HCT116 (cell line): ENCODE measurements around the gene ARHGEF10L. TPM values are rescaled to one million over a fixed set of nuclear protein-coding genes. Genes with fewer than 3 reads are reported as not detected.

Experiments used
- ATAC-seq: fragments of 200-7000 bp; cut with Tn5 transposase; 2 replicates; pipeline ENCODE4 v1.9.1; 2020; ENCODE audit warnings: mild to moderate bottlenecking, moderate library complexity
- BruUV-seq: library from RNA; stranded (reverse); fragments of 400-500 nt; replicated peaks from 2 replicates; lab custom pipeline; 2021; lab: Mats Ljungman, UMichigan
- CTCF ChIA-PET: fragments of 300-600 bp; sonication (Branson Sonifier 250); formaldehyde crosslinking; loops from one replicate; lab custom pipeline; 2021; ENCODE audit warnings: antibody characterized with exemption; lab: Charles Lee
- POLR2A ChIA-PET: fragments of 300-600, 350-600 bp; sonication (Branson Sonifier 250); formaldehyde crosslinking; loops from one replicate; lab custom pipeline; 2021; ENCODE audit warnings: antibody characterized with exemption; lab: Charles Lee
- RAD21 ChIA-PET, 2 experiments: fragments of 300-600 bp; sonication (Branson Sonifier 250); formaldehyde crosslinking; loops; one replicate each; lab custom pipeline; 2023; ENCODE audit warnings: low total read pairs in 2 of 2; ENCODE audit not compliant: uncharacterized antibody in 2 of 2, unreplicated experiment in 2 of 2, low non-redundant PET in 1 of 2; lab: Charles Lee
- DNase-seq: peaks from one replicate; pipeline ENCODE4 v3.0.0-alpha.2; 2010; ENCODE audit warnings: low read depth, low spot score
- H2AFZ ChIP-seq: fragments of 200-600 bp; shearing (Covaris generic), sonication (generic); 2 replicates; pipeline ENCODE4 v1.6.1; 2017; ENCODE audit warnings: low read depth, mixed run types, mixed read lengths, antibody characterized with exemption, low read length; ENCODE audit not compliant: poor library complexity, severe bottlenecking
- H3K27ac ChIP-seq: 2 replicates; pipeline ENCODE4 v1.5.1; 2012; ENCODE audit warnings: low read depth, low read length
- H3K27me3 ChIP-seq: fragments of 200-600 bp; sonication (generic); 2 replicates; pipeline ENCODE4 v1.6.1; 2016; ENCODE audit warnings: mixed run types, low read length, mixed read lengths; ENCODE audit not compliant: insufficient read depth
- H3K36me3 ChIP-seq, 2 experiments: fragments of 200-500 bp in 1 of 2; fragments of 200-600 bp in 1 of 2; sonication (Bioruptor generic) in 1 of 2; sonication (generic) in 1 of 2; 2 replicates each; pipeline versions ENCODE4 v1.5.1 to v1.6.1; 2014 to 2016; ENCODE audit warnings: low read length in 2 of 2, inconsistent platforms in 1 of 2, mixed read lengths in 1 of 2, mixed run types in 1 of 2; ENCODE audit not compliant: insufficient read depth in 2 of 2, control insufficient read depth in 1 of 2
- H3K4me1 ChIP-seq, 2 experiments: fragments of 200-600 bp in 1 of 2; sonication (generic) in 1 of 2; 2 replicates each; pipeline versions ENCODE4 v1.5.1 to v1.6.1; 2012 to 2017; ENCODE audit warnings: low read length in 2 of 2, inconsistent platforms in 1 of 2, mild to moderate bottlenecking in 1 of 2, mixed read lengths in 1 of 2, mixed run types in 1 of 2, moderate library complexity in 1 of 2; ENCODE audit not compliant: insufficient read depth in 2 of 2, control insufficient read depth in 1 of 2
- H3K4me2 ChIP-seq: fragments of 200-600 bp; sonication (generic); 2 replicates; pipeline ENCODE4 v1.6.1; 2017; ENCODE audit warnings: mixed run types, low read length, mixed read lengths
- H3K4me3 ChIP-seq, 2 experiments: fragments of 200-600 bp in 1 of 2; sonication (generic) in 1 of 2; replicated peaks in 1 of 2; 2 replicates each; pipeline ENCODE4 v1.5.1; 2011 to 2016; ENCODE audit warnings: low read length in 2 of 2, control low read depth in 1 of 2, low read depth in 1 of 2, mild to moderate bottlenecking in 1 of 2, mixed read lengths in 1 of 2, mixed run types in 1 of 2
- H3K79me2 ChIP-seq: fragments of 200-600 bp; sonication (generic); 2 replicates; pipeline ENCODE4 v1.6.1; 2017; ENCODE audit warnings: mild to moderate bottlenecking, mixed run types, low read length, moderate library complexity, mixed read lengths; ENCODE audit not compliant: insufficient read depth
- H3K9ac ChIP-seq: fragments of 200-600 bp; sonication (generic); 2 replicates; pipeline ENCODE4 v1.6.1; 2016; ENCODE audit warnings: low read length, mixed read lengths
- H3K9me2 ChIP-seq: fragments of 200-600 bp; sonication (generic), shearing (Covaris generic); 2 replicates; pipeline ENCODE4 v1.6.1; 2017; ENCODE audit warnings: mixed run types, mild to moderate bottlenecking, moderate library complexity; ENCODE audit not compliant: insufficient read depth
- H3K9me3 ChIP-seq, 2 experiments: fragments of 200-500 bp in 1 of 2; fragments of 200-600 bp in 1 of 2; sonication (Bioruptor generic) in 1 of 2; sonication (generic) in 1 of 2; 2 replicates each; pipeline ENCODE4 v1.6.1; 2014 to 2017; ENCODE audit warnings: low read length in 2 of 2, mixed read lengths in 2 of 2, inconsistent platforms in 1 of 2, low read depth in 1 of 2, mild to moderate bottlenecking in 1 of 2, mixed run types in 1 of 2, moderate library complexity in 1 of 2; ENCODE audit not compliant: control insufficient read depth in 1 of 2, insufficient read depth in 1 of 2
- H4K20me1 ChIP-seq: fragments of 200-600 bp; sonication (generic), shearing (Covaris generic); 2 replicates; pipeline ENCODE4 v1.6.1; 2017; ENCODE audit warnings: mixed run types, mild to moderate bottlenecking, moderate library complexity; ENCODE audit not compliant: insufficient read depth
- CEBPB ChIP-seq: IDR thresholded peaks from 2 replicates; pipeline ENCODE4 v1.6.1; 2012; ENCODE audit warnings: low read depth
- EGR1 ChIP-seq: IDR thresholded peaks from 2 replicates; pipeline ENCODE4 v1.6.1; 2012; ENCODE audit warnings: low read depth
- ELF1 ChIP-seq: IDR thresholded peaks from 2 replicates; pipeline ENCODE4 v1.6.1; 2012; ENCODE audit warnings: low read depth, borderline replicate concordance
- EZH2 ChIP-seq: fragments of 200-600 bp; sonication (generic); IDR thresholded peaks from 2 replicates; pipeline ENCODE4 v1.6.1; 2017; ENCODE audit warnings: antibody characterized with exemption, mixed run types
- EZH2phosphoT487 ChIP-seq: fragments of 200-600 bp; IDR thresholded peaks from 2 replicates; pipeline ENCODE4 v1.6.1; 2018; ENCODE audit warnings: antibody characterized with exemption, borderline replicate concordance
- MAX ChIP-seq: IDR thresholded peaks from 2 replicates; pipeline ENCODE4 v1.6.1; 2012
- POLR2AphosphoS5 ChIP-seq: IDR thresholded peaks from 2 replicates; pipeline ENCODE4 v1.6.1; 2011; ENCODE audit warnings: mild to moderate bottlenecking, low read depth, low read length, moderate library complexity
- SIN3A ChIP-seq: IDR thresholded peaks from 2 replicates; pipeline ENCODE4 v1.6.1; 2012; ENCODE audit warnings: low read depth
- YY1 ChIP-seq: IDR thresholded peaks from 2 replicates; pipeline ENCODE4 v1.6.1; 2011; ENCODE audit warnings: low read length, low read depth, moderate library complexity, mild to moderate bottlenecking; ENCODE audit not compliant: insufficient replicate concordance; ENCODE audit errors: extremely low read depth
- intact Hi-C: fragments of 100-400 bp; cut with micrococcal nuclease; formaldehyde crosslinking; loops from 2 replicates; pipeline ENCODE4 v1.10.0; 2022
- total RNA-seq: library from RNA; stranded (reverse); gene quantifications from one replicate; pipeline ENCODE4 v1.2.1, GENCODE V29; 2021; ENCODE audit not compliant: unreplicated experiment

Gene ARHGEF10L
- total RNA-seq, 1 experiment from 2014 or later = 14.7 TPM

GRCh38 chr1:17735348-17735747, 195.8 kb downstream of the ARHGEF10L start:
- no peaks in the 10 kb centered on the region for H3K9me3 ChIP-seq
- ChIA-PET RAD21 (no interaction called here), POLR2A (no interaction called here), CTCF (no interaction called here)
- H3K36me3 ChIP-seq = no peaks in the 10 kb centered on the region
- no peaks in the 10 kb centered on the region for H3K79me2 ChIP-seq
- ATAC-seq (no peak), DNase-seq (no peak)
- BruUV-seq = no TSS peak
- TF ChIP-seq EZH2 = no peak
- no peak for TF ChIP-seq POLR2AphosphoS5
- TF ChIP-seq YY1 = no peak
- no peak overlapping the region for H3K9ac ChIP-seq
- no peaks in the 10 kb centered on the region for H4K20me1 ChIP-seq
- H3K4me1 ChIP-seq = peaks cover 0 to 7% of the 10 kb centered on the region in 2 experiments; a peak in 2 of 4 replicates
- no peak overlapping the region for H3K4me3 ChIP-seq
- intact Hi-C loops = no loop called here
- no peak overlapping the region for H2AFZ ChIP-seq
- H3K9me2 ChIP-seq = no peaks in the 10 kb centered on the region
- H3K4me2 ChIP-seq = no peak overlapping the region
- no peaks in the 10 kb centered on the region for H3K27me3 ChIP-seq
- H3K27ac ChIP-seq = no peak overlapping the region

GRCh38 chr1:17735793-17736192, 196.3 kb downstream of the ARHGEF10L start:
- H3K4me3 ChIP-seq = no peak overlapping the region
- peaks cover 0 to 7% of the 10 kb centered on the region in 2 experiments; a peak in 2 of 4 replicates for H3K4me1 ChIP-seq
- no TSS peak for BruUV-seq
- peaks cover 2% of the 10 kb centered on the region; the same call in 1 of the 2 replicates for H3K27me3 ChIP-seq
- H3K4me2 ChIP-seq = no peak overlapping the region
- H3K9me3 ChIP-seq = no peaks in the 10 kb centered on the region
- CTCF ChIA-PET = no interaction called here
- RAD21 ChIA-PET = no interaction called here
- H3K9ac ChIP-seq = no peak overlapping the region
- no peak overlapping the region for H3K27ac ChIP-seq
- no peak overlapping the region for H2AFZ ChIP-seq
- TF ChIP-seq ELF1 = no peak
- TF ChIP-seq POLR2AphosphoS5 = no peak
- no peak for TF ChIP-seq SIN3A
- TF ChIP-seq MAX = no peak
- TF ChIP-seq CEBPB = no peak
- no peak for TF ChIP-seq EGR1
- TF ChIP-seq EZH2phosphoT487 = no peak
- intact Hi-C loops = no loop called here
- POLR2A ChIA-PET = no interaction called here
- H4K20me1 ChIP-seq = no peaks in the 10 kb centered on the region
- no peak for ATAC-seq
- no peaks in the 10 kb centered on the region for H3K36me3 ChIP-seq
- no peak for DNase-seq
- H3K79me2 ChIP-seq = no peaks in the 10 kb centered on the region
- H3K9me2 ChIP-seq = no peaks in the 10 kb centered on the region
